HepG2 (cell line): Measurements from ENCODE around the gene SUB1.
"Not testable (repeated sequence)": the region's sequence is repeated elsewhere in the genome, so short reads cannot be mapped to it uniquely, and the experiment has no call there.

Experiments used
- PHB2 ChIP-seq: fragments of 450-650 bp; IDR thresholded peaks from 2 replicates; pipeline ENCODE4 v1.6.1; 2018; ENCODE audit not compliant: partially characterized antibody
- RAD21 ChIP-seq: fragments of 450-650 bp; formaldehyde crosslinking; IDR thresholded peaks from 2 replicates; pipeline ENCODE4 v1.5.0; 2020; ENCODE audit warnings: mild to moderate bottlenecking
- ZSCAN21 ChIP-seq: sonication (generic); formaldehyde crosslinking; IDR thresholded peaks from 2 replicates; pipeline ENCODE4 v1.8.0; 2022; ENCODE audit warnings: mild to moderate bottlenecking, missing genetic modification reagents, moderate library complexity, borderline replicate concordance

DNA sequence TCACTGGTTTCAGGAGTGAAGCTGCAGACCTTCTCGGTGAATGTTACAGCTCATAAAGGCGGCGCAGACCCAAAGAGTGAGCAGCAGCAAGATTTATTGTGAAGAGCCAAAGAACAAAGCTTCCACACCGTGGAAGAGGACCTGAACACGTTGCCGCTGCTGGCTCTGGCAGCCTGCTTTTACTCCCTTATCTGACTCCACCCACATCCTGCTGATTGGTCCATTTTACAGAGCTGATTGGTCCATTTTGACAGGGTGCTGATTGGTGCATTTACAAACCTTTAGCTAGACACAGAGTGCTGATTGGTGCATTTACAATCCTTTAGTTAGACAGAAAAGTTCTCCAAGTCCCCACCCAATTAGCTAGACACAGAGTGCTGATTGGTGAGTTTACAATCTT, 32.9 kb upstream of the SUB1 start:
- TF ChIP-seq RAD21; PHB2; ZSCAN21 (CRISPR knock-in tag): not testable (repeated sequence)
